H9 (cell line): Measurements from ENCODE around the gene IL15RA. TPM values are rescaled to one million over a fixed set of nuclear protein-coding genes. Genes with fewer than 3 reads are reported as not detected.

Experiments used
- DNase-seq: peaks from one replicate; pipeline ENCODE4 v3.0.0-alpha.2; 2017
- H2AFZ ChIP-seq: one replicate; pipeline ENCODE4 v1.6.1; 2013; ENCODE audit warnings: mild to moderate bottlenecking, low read length, control low read depth, moderate library complexity
- H2AK5ac ChIP-seq: 2 replicates; pipeline ENCODE4 v1.6.1; 2013; ENCODE audit warnings: low read length, control low read depth, mixed read lengths; ENCODE audit not compliant: insufficient read length
- H2BK120ac ChIP-seq: one replicate; pipeline ENCODE4 v1.6.1; 2013; ENCODE audit warnings: low read depth, mild to moderate bottlenecking, low read length, control low read depth, inconsistent platforms; ENCODE audit not compliant: poor library complexity, severe bottlenecking
- H2BK12ac ChIP-seq: 2 replicates; pipeline ENCODE4 v1.6.1; 2013; ENCODE audit warnings: low read length, control low read depth, mixed read lengths, low read depth; ENCODE audit not compliant: insufficient read length
- H2BK15ac ChIP-seq: 2 replicates; pipeline ENCODE4 v1.6.1; 2013; ENCODE audit warnings: low read depth, low read length, control low read depth
- H2BK20ac ChIP-seq: one replicate; pipeline ENCODE4 v1.6.1; 2013; ENCODE audit warnings: low read depth, mild to moderate bottlenecking, low read length, control low read depth, inconsistent platforms; ENCODE audit not compliant: poor library complexity, severe bottlenecking
- H2BK5ac ChIP-seq: 2 replicates; pipeline ENCODE4 v1.6.1; 2013; ENCODE audit warnings: low read length, control low read depth, mixed read lengths; ENCODE audit not compliant: insufficient read length
- H3K14ac ChIP-seq: 2 replicates; pipeline ENCODE4 v1.6.1; 2013; ENCODE audit warnings: low read length, control low read depth; ENCODE audit not compliant: insufficient read depth
- H3K18ac ChIP-seq: 2 replicates; pipeline ENCODE4 v1.6.1; 2013; ENCODE audit warnings: low read depth, mild to moderate bottlenecking, mixed read lengths, low read length, control low read depth; ENCODE audit not compliant: insufficient read length
- H3K23ac ChIP-seq: 2 replicates; pipeline ENCODE4 v1.6.1; 2013; ENCODE audit warnings: low read length, control low read depth, mixed read lengths, low read depth; ENCODE audit not compliant: insufficient read length
- H3K23me2 ChIP-seq: 2 replicates; pipeline ENCODE4 v1.6.1; 2013; ENCODE audit warnings: low read depth, mild to moderate bottlenecking, mixed read lengths, low read length, control low read depth; ENCODE audit not compliant: insufficient read length, poor library complexity, severe bottlenecking
- H3K27ac ChIP-seq: 2 replicates; pipeline ENCODE4 v1.5.1; 2013; ENCODE audit warnings: low read length, control low read depth, mixed read lengths, low read depth; ENCODE audit not compliant: insufficient read length
- H3K27me3 ChIP-seq: 2 replicates; pipeline ENCODE4 v1.6.1; 2013; ENCODE audit warnings: low read length, control low read depth, inconsistent platforms; ENCODE audit not compliant: insufficient read depth
- H3K4ac ChIP-seq: 2 replicates; pipeline ENCODE4 v1.6.1; 2013; ENCODE audit warnings: low read depth, mild to moderate bottlenecking, control low read depth, inconsistent platforms, low read length, moderate library complexity
- H3K4me1 ChIP-seq: 2 replicates; pipeline ENCODE4 v1.6.1; 2013; ENCODE audit warnings: low read length, control low read depth, inconsistent platforms; ENCODE audit not compliant: insufficient read depth
- H3K4me2 ChIP-seq: 2 replicates; pipeline ENCODE4 v1.6.1; 2013; ENCODE audit warnings: low read length, control low read depth, mixed read lengths; ENCODE audit not compliant: insufficient read length, insufficient read depth
- H3K56ac ChIP-seq: 2 replicates; pipeline ENCODE4 v1.6.1; 2013; ENCODE audit warnings: low read depth, mild to moderate bottlenecking, mixed read lengths, low read length, control low read depth; ENCODE audit not compliant: insufficient read length
- H3K79me1 ChIP-seq: 2 replicates; pipeline ENCODE4 v1.6.1; 2013; ENCODE audit warnings: low read depth, mild to moderate bottlenecking, moderate library complexity, low read length, control low read depth, inconsistent platforms; ENCODE audit not compliant: insufficient read depth, poor library complexity, severe bottlenecking
- H3K79me2 ChIP-seq: 2 replicates; pipeline ENCODE4 v1.6.1; 2013; ENCODE audit warnings: low read length, control low read depth, inconsistent platforms; ENCODE audit not compliant: insufficient read depth
- H3K9ac ChIP-seq: 2 replicates; pipeline ENCODE4 v1.6.1; 2013; ENCODE audit warnings: low read length, control low read depth, mixed read lengths; ENCODE audit not compliant: insufficient read length; ENCODE audit errors: extremely low read depth
- H3K9me3 ChIP-seq: one replicate; pipeline ENCODE4 v1.6.1; 2013; ENCODE audit warnings: low read depth, low read length, inconsistent platforms; ENCODE audit not compliant: control insufficient read depth
- H3T11ph ChIP-seq: one replicate; pipeline ENCODE4 v1.6.1; 2013; ENCODE audit warnings: mild to moderate bottlenecking, low read length, control low read depth, inconsistent platforms
- H4K20me1 ChIP-seq: one replicate; pipeline ENCODE4 v1.6.1; 2013; ENCODE audit not compliant: control insufficient read depth, insufficient read length, insufficient read depth
- H4K5ac ChIP-seq: 2 replicates; pipeline ENCODE4 v1.6.1; 2013; ENCODE audit warnings: low read depth, mild to moderate bottlenecking, mixed read lengths, low read length, control low read depth; ENCODE audit not compliant: insufficient read length
- H4K8ac ChIP-seq: replicated peaks from 2 replicates; pipeline ENCODE4 v1.6.1; 2013; ENCODE audit warnings: low read length, control low read depth, mixed read lengths, low read depth; ENCODE audit not compliant: insufficient read length
- H4K91ac ChIP-seq: 2 replicates; pipeline ENCODE4 v1.6.1; 2013; ENCODE audit warnings: low read depth, mild to moderate bottlenecking, moderate library complexity, mixed read lengths, low read length, control low read depth; ENCODE audit not compliant: insufficient read length
- H3K27ac Mint-ChIP-seq, 3 experiments: 2 replicates in 2 of 3; 3 replicates in 1 of 3; pipeline ENCODE4 v1.8.0; 2020 to 2021; ENCODE audit warnings: mixed read lengths in 3 of 3, mild to moderate bottlenecking in 1 of 3, moderate library complexity in 1 of 3
- H3K27me3 Mint-ChIP-seq: 2 replicates; pipeline ENCODE4 v1.8.0; 2021; ENCODE audit warnings: low read depth, mild to moderate bottlenecking, moderate library complexity, mixed read lengths
- H3K36me3 Mint-ChIP-seq, 3 experiments: 2 replicates in 2 of 3; 3 replicates in 1 of 3; pipeline ENCODE4 v1.8.0; 2020 to 2021; ENCODE audit warnings: low read depth in 3 of 3, mixed read lengths in 3 of 3; ENCODE audit not compliant: insufficient read depth in 1 of 3
- H3K4me1 Mint-ChIP-seq, 2 experiments: 2 replicates each; pipeline ENCODE4 v1.8.0; 2020; ENCODE audit warnings: mixed read lengths in 2 of 2
- H3K4me3 Mint-ChIP-seq, 2 experiments: 2 replicates in 1 of 2; 3 replicates in 1 of 2; pipeline ENCODE4 v1.8.0; 2020 to 2021; ENCODE audit warnings: mild to moderate bottlenecking in 2 of 2, mixed read lengths in 2 of 2, moderate library complexity in 1 of 2
- H3K9me3 Mint-ChIP-seq, 2 experiments: 2 replicates in 1 of 2; 3 replicates in 1 of 2; pipeline ENCODE4 v1.8.0; 2020; ENCODE audit warnings: mild to moderate bottlenecking in 2 of 2, mixed read lengths in 2 of 2, moderate library complexity in 1 of 2
- WGBS: extraction: QIAGEN DNeasy Blood & Tissue Kit; methylation state at CpG from one replicate; pipeline ENCODE4 v1.1.7; 2013; ENCODE audit warnings: missing lambda C conversion rate, low lambda C conversion rate, mixed read lengths; ENCODE audit not compliant: insufficient read length; ENCODE audit errors: extremely low coverage; 5-methylcytosine and 5-hydroxymethylcytosine counted together
- total RNA-seq: library from RNA; stranded (reverse); gene quantifications from 2 replicates; pipeline ENCODE4 v1.2.1, GENCODE V29; 2021
- TF ChIP-seq, protein P1 (sequence below): fragments of 200-600 bp; sonication (generic); conservative IDR thresholded peaks from 3 replicates; pipeline ENCODE4 v1.8.0; 2021; ENCODE audit warnings: antibody characterized with exemption, mild to moderate bottlenecking

Gene IL15RA
- total RNA-seq, 1 experiment from 2014 or later: 0.31 TPM

DNA sequence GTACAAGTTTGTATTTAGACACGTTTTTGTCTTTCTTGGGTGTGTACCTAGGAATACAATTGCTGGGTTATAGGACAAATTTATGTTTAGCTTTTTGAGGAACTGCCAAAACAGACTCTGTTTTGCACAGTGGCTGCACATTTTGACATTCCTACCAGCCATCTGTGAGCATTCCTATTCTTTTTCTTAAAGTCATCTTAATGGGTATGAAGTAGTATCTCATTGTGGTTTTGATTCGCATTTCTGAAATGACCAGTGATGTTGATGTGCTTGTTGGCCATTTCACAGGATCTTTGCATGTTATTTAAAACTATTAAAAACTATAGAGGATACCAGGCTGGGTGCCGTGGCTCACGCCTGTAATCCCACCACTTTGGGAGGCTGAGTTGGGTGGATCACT is 32.6 kb upstream of the IL15RA start:
- H3K27me3 ChIP-seq: no peaks in the 10 kb centered on the region
- TF ChIP-seq, protein P1, sequence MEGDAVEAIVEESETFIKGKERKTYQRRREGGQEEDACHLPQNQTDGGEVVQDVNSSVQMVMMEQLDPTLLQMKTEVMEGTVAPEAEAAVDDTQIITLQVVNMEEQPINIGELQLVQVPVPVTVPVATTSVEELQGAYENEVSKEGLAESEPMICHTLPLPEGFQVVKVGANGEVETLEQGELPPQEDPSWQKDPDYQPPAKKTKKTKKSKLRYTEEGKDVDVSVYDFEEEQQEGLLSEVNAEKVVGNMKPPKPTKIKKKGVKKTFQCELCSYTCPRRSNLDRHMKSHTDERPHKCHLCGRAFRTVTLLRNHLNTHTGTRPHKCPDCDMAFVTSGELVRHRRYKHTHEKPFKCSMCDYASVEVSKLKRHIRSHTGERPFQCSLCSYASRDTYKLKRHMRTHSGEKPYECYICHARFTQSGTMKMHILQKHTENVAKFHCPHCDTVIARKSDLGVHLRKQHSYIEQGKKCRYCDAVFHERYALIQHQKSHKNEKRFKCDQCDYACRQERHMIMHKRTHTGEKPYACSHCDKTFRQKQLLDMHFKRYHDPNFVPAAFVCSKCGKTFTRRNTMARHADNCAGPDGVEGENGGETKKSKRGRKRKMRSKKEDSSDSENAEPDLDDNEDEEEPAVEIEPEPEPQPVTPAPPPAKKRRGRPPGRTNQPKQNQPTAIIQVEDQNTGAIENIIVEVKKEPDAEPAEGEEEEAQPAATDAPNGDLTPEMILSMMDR: no peak
- H3K18ac ChIP-seq: no peak overlapping the region
- no peak overlapping the region for H2AK5ac ChIP-seq
- H3K9ac ChIP-seq: no peak overlapping the region
- no peak overlapping the region for H2BK120ac ChIP-seq
- H2BK15ac ChIP-seq: no peak overlapping the region
- H4K20me1 ChIP-seq: no peaks in the 10 kb centered on the region
- no peak overlapping the region for H2BK12ac ChIP-seq
- Mint-ChIP-seq H3K4me3 (no peak overlapping the region), H3K27ac (no peak overlapping the region), H3K9me3 (peaks cover 6 to 13% of the 10 kb centered on the region in 2 experiments), H3K27me3 (no peaks in the 10 kb centered on the region; the same call in none of the 2 replicates), H3K36me3 (peaks cover 0 to 4% (median 2%) of the 10 kb centered on the region in 3 experiments; a peak in 2 of 7 replicates), H3K4me1 (peaks cover 12 to 22% of the 10 kb centered on the region in 2 experiments)
- H4K8ac ChIP-seq: no peak overlapping the region
- no peak overlapping the region for H3K23ac ChIP-seq
- no peaks in the 10 kb centered on the region for H3K79me2 ChIP-seq
- H3T11ph ChIP-seq: no peak overlapping the region
- no peak overlapping the region for H3K56ac ChIP-seq
- H3K79me1 ChIP-seq: no peaks in the 10 kb centered on the region
- no peak overlapping the region for H3K14ac ChIP-seq
- H2BK20ac ChIP-seq: no peak overlapping the region
- H3K27ac ChIP-seq: no peak overlapping the region
- no peak overlapping the region for H4K5ac ChIP-seq
- H3K4me1 ChIP-seq: no peaks in the 10 kb centered on the region; the same call in 1 of the 2 replicates
- H2BK5ac ChIP-seq: no peak overlapping the region
- H2AFZ ChIP-seq: no peak overlapping the region
- WGBS: no CpG with 5 or more reads among the region's 4 CpGs
- no peak overlapping the region for H4K91ac ChIP-seq
- no peaks in the 10 kb centered on the region for H3K23me2 ChIP-seq
- DNase-seq: no peak
- H3K4me2 ChIP-seq: no peak overlapping the region
- H3K4ac ChIP-seq: no peak overlapping the region
- no peaks in the 10 kb centered on the region for H3K9me3 ChIP-seq
